RPMI7951 (cell line): ENCODE measurements around the gene SBSN. TPM values are rescaled to one million over a fixed set of nuclear protein-coding genes. Genes with fewer than 3 reads are reported as not detected.
"Not testable (repeated sequence)": the region's sequence is repeated elsewhere in the genome, so short reads cannot be mapped to it uniquely, and the experiment has no call there.

Experiments used
- DNase-seq: peaks from one replicate; pipeline ENCODE4 v3.0.0-alpha.2; 2012; ENCODE audit warnings: low read depth
- total RNA-seq: library from RNA; depleted of rRNA; stranded (reverse); fragments of >200 nt; shearing (Covaris generic); gene quantifications from 2 replicates; pipeline ENCODE4 v1.2.3, GENCODE V29; 2014

Gene SBSN
- total RNA-seq, 1 experiment from 2014 or later, result not detected

DNA sequence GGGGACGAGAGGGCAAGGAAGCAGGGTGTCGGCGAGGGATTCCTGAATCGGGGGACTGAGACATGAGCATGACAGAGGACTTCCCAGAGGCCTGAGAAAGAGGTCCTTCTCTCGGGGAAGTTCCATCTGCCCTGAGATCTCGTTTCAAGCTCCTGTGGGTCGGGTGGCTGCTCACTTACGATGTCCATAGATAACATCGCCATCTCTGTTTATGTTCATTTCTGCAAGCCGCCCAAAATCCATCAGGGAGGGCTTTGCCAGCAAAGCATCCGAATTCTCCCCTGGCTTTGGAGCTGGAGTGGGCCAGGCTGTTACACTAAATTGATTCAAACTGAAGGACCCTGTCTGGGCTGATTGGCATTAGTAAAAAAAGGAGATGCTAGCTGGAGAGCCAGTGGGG, 20.6 kb downstream of the SBSN start:
- DNase-seq, result no peak

DNA sequence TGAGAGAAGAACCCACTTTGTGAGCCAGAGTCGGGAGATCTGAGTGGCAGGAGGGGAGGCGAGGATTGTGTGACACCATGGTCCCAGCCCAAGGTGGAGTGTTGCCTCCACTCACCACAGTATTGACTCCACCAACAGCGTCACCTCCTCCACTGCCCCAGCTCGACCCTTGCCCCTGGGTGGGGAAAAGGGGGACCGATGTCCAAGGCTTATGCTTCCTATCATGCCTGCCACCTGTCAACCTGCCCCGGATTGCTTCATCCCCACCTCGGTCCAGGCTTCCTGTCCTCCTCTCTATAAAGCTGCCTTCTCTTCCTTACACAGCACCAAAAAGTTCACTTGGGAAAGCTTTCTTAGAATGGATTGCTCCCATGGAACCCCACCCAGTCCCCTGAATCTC, 22.1 kb downstream of the SBSN start:
- no peak for DNase-seq

DNA sequence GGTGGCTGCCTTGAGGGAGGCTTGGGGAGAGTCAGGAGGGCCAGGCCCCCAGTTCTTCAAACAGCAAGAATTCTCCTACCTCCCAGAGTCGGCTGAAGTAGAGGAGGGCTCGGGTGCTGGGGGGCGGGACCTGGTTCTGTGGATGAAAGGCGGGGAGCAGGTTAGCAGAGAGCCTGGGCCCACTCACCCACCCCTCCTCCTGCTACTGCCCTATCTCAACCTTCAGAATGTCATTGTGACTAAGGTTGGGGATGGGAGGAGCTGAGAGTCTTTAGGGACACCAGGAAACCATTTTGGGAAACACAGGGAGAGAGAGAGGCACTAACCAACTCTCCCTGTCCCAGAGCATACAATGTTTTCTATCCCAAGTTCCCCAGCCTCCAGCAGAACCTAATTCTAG, 25.4 kb downstream of the SBSN start:
- no peak for DNase-seq

DNA sequence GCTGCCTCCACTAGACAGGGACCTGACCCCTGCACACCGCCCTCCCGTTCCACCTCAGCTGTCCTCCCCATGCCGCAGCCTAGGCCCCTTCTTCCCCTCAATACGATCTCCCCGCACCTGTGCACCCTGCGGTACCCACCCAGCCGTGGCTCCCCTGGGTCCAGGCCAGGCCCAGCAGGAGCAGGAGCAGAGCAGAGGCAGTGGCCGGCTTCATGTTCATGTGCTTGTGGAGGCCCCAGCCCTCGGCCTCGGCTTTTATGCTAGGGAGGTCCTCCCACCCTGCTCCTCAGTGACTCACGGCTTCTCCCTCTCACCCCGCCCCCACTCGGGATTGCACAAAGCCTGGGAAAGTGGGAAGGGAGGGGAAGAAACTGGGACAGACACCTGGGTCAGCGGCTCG, 26.4 kb downstream of the SBSN start:
- no peak for DNase-seq

DNA sequence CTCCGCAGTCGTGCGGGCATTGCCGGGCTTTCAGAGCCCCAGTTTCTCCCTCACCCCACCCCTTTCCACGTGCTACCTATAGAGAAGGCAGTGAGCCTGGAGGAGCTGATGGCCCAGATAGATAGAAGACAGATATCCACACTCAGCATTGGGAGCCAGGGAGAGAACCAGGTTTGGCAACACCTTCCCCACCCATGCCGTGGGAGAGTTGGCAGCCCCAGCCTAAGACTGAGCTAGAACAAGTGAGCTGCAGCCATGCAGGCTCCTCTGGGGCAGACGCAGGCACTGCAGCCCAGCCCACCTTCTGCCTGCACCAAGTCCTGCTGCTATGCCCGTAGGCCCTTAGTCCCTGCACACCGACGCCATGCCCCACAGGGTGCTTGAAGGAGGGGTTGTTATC, 27.5 kb downstream of the SBSN start:
- no peak for DNase-seq

DNA sequence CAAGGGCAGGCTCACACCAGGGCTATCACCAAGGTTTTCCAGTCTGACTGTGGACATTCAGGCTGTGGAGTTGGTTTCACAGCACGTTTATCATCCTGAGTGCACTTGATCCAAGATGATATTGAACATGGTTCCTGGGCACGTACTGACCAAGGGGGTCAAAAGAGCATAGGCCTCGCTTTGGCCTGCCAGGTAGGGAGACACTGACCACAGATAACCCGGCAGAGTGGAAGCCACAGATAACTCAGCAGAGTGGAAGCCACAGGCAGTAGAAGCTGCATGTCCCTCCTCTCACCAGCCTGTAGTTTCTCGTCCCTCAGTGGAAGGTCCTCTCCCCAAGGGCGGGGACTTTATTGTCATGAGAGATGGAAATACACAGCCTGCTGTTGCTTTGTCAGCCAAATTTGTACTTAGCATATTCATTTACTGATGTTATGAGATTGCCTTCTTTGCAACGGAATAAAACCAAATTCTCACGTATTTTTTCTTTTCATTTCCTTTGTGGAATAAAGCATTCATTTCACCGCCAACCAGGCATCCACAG, 29.1 kb downstream of the SBSN start:
- DNase-seq, result no peak

DNA sequence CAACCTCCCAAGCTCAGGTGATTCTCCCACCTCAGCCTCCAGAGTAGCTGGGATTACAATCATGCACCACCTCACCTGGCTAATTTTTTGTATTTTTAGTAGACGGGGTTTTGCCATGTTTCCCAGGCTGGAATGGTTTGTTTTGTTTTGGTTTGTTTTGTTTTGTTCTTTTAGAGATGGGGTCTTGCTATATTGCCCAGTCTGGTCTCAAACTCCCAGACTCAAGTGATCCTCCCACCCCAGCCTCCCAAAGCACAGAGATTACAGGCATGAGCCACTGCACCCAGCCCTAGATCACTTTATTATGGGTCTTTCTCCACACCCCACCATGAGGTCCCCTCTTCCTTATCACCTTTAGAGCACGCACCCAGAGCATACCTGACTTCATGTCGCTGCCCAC, 29.9 kb downstream of the SBSN start:
- no peak for DNase-seq

DNA sequence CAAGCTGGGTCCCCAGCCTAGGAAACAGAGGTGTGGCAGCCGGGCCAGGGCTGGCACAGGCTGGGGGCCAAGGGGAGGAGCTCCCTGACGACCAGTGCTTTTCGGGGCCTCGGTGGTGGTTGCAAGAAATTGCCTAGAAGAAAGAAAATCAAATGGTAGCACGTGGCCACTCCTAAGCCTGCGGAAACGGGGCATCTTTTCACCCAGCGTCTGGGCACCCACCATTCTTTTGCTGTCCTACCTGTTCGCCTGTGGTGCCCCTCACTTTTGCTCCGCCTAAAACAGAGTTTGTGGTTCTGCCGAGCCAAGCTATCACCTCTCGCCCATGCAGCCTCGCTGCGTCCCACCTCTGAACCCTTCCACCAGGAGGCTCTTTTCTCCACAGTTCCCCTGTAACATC, 30.7 kb downstream of the SBSN start:
- DNase-seq, result no peak

DNA sequence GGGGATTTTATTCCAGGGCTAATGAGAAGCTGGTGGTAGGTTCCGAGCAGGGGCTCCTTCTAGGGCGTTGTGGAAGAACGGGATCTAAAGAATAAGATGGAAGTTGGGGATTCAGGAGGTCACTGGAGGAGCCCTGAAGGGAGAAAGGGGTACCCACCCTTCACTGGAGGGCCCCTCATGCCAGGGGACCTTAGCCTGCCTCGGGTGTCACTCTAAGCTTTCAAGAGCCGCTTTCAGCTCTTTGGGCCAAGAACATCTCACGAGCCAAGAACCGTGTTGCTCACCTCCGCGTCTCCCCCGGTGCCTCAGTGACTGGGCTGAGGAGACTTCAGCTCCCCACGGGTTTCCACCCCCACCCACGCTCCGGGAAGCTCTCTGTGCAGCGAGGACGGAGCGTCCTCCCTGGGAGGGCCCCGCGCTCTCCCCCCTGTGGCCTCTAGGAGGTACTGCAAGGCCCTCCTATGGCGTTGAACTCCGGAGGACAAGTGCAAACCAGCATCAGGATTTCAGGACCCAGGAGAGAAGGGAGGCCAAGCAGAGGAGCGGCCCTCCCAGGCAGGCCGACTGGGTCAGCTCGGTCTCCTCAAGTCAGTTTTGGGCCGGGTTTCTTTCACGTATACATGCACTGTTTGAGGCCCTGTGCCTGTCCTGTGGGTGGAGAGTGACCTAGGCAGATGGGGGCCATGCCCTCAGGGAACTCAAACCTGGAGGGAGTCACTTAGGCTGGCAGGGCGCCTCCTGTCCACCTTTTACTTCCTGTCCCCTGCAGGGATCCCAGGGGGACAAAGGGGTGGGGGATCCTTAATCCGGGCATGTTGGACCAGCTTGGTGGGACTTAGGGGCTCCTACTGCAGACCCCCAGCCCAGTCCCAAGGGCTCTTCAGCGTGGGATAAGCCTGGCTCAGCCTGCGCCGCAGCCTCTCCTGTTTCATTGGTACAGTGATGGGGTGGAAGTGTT, 32.7 kb downstream of the SBSN start:
- DNase-seq, result peak; percentile 58

DNA sequence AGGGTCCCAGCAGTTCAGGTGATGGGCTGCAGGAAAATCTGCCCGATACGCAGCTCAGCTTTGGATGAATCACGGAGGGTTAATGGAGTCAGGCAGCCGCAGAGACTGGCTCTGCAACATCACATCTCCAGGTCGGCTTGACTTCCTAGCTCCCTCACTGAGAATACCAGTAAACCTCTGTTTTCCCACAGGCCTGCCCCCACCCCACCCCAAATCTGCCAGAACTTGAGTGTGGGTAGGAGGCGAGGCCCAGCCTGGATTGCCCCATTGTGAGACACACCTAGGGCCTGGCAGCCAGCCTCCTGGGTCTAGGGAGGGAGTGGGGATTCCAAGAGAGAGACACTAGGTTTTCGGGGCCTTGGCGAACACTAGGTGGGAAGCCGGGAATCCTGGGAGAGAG, 34.1 kb downstream of the SBSN start:
- DNase-seq, result no peak

DNA sequence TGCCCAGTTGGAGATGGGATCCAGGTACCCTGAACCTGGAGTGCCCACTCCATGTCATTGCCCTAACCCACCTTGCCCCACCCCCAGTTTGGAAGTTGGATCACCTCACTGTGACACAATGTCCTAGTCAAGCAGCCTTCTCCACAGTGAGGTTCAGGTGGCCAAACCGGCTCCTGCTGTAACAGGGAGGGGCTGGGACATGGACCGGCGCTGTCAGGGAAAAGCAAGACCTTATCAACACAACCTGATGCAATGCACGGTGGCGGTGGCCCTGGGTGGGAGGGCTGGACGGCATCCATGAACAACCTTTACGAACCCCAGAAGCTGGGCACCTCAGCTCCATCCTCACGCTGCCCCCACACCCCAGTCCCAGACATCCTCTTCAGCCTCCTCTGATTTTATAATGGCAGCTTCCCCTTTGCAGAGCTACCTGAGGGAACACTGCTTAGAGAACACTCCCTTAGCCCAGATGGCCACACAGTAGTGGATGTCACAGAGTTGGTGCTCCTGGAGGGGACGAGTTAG, 36.2 kb downstream of the SBSN start:
- DNase-seq, result no peak

DNA sequence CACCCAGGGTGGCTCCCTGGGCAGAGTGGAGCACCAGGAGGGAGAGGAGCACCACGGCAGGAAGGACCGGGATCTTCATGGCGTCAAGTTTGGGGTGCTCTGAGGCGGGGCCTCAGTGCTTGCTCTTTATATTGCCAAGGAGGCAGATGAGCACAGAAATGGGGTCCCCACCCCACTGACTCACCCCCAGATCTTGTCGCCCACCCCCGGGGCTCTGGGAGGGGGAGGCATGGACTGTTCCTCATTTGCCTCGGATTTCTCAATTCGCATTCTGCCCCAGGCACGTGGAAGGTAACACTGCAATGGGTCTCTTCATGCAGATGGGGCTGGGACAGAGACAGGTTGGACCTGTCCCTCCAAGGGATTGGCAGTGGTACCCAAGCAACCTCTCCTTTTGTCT, 37.7 kb downstream of the SBSN start, which contains the start of gene KRTDAP:
Gene KRTDAP, minus strand, starts transcription at position 101 of the 400 bp plus-strand sequence. Its CDS starts 22 bp downstream, at position 79.
- no peak for DNase-seq

DNA sequence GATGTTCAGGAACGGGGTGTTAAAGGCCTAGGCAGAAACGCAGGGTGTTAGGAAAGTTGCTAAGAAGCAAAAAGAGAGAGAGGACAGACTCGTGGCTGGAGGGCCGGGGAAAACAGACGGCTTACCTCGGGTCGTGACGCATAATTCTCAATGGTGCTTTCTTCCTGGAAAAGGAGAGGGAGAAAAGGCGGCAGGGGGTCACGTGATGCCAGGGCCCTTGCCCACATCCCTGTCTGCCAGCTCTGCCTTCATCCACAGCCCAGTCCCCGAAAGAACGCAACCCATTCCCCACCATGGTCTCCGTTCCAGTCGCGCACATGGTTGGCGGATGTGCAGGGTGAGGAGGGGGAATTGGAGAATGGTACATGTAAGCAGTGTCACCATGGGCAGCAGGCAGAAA, 39.4 kb downstream of the SBSN start:
- DNase-seq, result no peak

DNA sequence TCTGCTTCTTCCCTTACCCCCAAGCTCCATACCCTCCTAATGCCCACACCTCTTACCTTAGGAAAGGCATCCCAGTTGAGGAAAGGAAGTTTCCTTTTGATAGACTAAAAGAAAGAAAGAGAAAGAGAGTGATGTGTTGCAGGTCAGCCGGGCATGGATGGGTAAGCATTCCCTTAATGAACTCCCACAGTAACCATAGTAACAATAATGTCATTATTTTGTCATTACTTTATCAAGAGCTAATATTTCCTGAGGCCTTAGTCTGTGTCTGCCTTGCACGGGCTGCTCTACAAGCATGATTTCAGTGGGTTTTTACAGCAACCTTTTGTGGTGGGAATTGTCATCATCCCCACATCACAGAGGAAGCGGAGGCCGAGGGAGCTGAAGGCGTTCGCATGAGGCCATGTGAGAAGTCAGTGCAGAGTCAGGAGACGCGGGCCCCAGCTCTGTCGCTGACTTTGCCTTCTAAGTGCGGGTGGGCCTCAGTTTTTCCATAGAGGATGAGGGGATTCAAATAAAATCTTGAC, 40.4 kb downstream of the SBSN start:
- DNase-seq, result no peak

DNA sequence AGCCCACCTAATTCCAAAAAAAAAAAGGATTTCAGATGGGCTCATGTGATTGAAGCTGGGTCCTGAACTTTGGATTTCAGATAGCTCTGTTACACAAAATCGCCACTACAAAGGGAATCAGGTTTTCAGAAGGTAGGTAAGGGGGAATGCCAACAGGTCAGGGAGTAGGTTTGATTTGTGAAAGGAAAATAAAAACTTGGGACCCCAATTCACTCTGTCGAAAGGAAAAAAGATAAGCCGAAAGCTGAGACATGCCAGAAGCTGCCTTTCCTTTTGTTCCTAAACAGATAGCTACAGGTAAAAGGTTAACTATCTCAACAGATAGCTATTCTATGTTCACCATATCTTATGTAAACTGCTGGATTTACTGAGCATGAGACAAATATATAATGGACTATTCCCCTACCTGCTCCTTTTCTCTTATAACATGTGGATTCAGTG, 41.8 kb downstream of the SBSN start:
- no peak for DNase-seq

DNA sequence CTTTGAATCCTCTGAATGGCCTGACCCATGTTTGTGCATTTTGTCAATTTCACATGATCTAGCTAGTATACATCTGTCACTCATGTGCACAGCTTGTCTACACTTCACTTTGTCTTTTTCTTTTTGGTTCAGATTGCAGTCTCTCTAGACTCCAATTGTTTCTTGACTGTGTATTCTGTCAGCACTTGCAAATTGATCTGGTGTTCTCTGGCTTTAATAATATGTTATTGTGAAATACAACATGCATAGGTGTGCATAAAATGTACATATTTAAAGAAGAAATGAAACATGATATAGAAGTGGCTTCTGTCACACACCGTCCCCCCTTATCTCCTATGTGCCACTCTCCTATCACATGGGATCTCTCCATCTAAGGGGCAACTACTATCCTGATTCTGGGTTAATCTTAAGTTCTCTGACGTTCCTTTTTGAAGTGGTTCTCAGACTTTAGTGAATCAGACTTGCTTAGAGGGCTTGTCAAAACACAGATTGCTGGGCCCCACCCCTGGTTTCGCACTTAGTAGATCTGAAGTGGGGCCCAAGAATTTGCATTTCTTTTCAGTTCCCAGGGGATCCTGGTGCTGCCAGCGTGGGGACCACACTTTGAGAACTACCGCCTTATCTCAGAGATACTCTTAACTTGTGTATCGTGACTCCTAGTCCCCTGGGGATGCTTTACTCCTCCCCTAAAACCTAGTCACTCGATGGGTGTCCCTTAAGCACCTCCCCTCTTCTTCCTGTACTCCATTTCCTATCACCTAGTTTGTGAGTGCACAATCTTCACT, 43.7 kb downstream of the SBSN start:
- DNase-seq, result no peak

DNA sequence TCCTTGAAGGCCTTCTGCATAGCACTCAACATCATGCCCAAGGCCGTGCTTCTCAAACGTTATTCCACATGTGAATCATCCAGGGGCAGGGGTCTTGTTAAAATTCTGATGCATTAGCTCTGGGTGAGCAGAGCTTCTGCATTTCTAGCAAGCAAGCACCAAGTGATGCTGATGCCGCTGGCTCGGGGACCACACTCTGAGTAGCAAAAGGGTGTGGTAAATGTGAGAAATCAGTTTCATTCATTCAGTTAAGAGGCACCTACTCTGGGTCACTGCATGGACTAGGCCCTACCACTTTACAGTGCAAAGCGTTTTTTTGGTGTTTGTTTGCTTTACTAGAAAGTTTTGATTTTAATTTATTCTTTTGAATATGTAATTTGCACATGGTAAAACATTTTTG, 45.0 kb downstream of the SBSN start:
- no peak for DNase-seq

DNA sequence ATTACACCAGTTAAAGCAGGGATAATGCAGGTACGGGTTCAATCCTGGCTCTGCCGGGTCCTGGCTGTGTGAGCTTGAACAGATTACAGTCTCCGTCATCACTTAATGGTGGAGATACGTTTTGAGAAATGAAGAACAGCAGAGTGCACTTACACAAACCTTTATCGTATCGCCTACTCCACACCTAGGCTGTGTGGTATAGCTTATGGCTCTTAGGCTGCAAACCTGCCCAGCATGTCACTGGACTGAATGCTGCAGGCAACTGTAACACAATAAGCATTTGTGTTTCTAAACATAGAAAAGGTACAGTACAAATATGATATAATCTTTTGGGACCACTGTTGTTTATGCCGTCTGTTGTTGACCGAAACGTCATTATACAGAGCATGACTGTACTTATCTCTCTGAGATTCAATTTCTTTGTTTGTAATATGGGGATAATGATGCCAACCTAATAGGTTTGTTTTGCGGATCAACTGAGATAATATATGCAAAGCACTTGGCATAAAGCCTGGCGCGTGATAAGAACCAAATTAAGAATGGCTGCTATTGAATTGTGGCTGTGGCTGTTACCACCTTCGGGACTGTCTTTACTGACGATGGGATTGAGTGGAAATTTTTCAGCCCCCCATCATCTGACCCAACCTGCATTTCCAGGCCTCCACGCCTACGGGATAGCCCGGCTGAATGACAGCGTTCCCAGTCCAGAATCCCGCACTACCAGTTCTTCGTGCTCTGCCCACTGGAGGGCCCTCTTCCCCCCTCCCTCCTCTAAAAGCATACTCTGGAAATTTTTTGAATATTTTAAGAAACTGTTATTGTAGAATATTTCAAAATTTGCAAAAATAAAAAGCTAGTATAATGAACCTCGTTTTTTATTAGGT, 49.1 kb downstream of the SBSN start:
- no peak for DNase-seq

DNA sequence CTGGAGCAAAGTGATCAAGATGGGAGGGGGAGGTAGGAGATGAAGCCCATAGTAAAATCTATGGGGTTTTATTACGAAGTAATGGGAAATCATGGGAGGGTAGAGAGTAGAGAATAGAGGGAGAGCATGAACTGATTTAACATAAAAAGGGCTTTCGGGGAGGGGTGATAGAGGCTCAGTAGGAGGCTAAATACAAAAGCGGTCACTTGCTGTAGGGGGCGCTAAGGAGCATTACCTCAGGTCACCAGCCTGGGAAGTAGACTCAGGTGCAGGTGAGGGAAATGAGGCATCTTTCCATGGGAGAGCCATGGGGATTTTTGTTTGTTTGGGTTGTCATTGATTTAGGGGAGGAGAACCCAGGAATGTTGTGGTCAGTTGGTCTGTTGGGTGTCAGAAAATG, 52.0 kb downstream of the SBSN start:
- DNase-seq, result no peak

DNA sequence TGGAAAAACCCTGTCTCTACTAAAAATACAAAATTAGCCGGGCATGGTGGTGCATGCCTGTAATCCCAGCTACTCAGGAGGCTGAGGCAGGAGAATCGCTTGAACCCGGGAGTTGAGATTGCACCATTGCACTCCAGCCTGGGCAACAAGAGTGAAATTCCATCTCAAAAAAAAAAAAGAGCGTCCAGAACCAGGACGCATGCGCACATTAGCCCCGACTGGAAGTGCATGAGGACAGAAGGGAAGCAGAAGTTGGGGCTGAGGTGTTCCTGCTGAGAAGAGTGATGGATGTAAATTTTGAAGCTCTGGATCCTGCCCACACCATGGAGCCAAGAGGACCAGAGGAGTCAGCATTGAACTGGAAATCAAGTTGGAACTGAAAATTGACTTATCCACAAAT, 53.5 kb downstream of the SBSN start:
- not testable (repeated sequence) for DNase-seq

DNA sequence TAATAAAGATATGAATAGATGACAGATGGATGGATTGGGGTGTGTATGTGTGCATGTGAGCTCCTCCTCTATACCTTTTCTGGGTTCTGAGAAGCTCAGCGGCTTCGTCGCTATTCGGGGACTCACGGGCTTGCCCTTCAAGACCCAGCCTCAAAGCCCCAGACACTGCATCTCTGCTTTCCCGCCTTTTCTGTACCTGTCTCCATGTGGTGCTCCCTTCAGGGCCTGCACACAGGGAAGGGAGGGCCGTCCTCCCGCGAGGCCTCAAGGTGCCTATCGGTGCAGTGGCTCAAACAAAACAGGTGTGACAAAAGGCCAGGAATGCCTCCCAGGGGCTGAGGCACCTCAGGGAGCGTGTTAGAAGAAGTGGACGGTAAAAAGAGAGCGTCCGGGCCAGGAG, 54.0 kb downstream of the SBSN start:
- no peak for DNase-seq
